Cerebellar nuclear complex (tissue), 1 donor: ENCODE measurements around the gene DNAH10.
"Not testable (repeated sequence)": the region's sequence is repeated elsewhere in the genome, so short reads cannot be mapped to it uniquely, and the experiment has no call there.

ENCODE experiments used
- DNase-seq, 2 experiments: peaks; one replicate each; lab custom pipeline; 2025; lab: John Stamatoyannopoulos, UW

The DNAH10 gene

DNA sequence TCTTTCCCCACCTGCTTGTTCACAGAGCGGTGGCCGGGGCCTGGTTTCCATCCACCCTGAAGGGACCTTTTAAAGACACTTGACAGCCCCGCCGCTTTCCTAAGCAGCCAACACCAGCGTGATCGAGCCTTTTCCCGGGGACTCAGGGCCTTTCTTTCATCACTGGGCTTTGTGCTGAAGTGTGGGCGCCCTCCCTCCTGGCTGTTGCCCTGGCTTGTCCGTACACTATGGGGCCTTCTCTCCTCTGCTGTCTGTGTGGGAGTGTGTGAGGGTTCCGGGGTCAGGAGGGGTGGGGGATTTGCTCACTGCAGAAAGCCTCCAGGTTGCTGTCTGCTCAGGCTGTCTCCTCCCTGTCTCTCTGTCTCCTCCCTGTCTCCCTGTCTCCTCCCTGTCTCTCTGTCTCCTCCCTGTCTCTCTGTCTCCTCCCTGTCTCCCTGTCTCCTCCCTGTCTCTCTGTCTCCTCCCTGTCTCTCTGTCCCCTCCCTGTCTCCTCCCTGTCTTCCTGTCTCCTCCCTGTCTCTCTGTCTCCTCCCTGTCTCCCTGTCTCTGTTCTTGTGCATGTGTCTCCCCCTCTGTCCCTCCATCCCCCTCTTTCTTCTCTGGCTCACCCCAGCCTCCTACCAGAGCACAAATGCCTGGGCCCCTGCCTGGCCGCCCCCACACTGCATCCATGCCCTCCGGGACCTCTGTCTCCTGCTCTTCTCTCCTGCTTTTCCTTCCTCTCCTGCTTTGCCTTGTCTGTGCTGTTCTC lies 145.8 kb downstream of the DNAH10 start:
- no peak for DNase-seq

DNA sequence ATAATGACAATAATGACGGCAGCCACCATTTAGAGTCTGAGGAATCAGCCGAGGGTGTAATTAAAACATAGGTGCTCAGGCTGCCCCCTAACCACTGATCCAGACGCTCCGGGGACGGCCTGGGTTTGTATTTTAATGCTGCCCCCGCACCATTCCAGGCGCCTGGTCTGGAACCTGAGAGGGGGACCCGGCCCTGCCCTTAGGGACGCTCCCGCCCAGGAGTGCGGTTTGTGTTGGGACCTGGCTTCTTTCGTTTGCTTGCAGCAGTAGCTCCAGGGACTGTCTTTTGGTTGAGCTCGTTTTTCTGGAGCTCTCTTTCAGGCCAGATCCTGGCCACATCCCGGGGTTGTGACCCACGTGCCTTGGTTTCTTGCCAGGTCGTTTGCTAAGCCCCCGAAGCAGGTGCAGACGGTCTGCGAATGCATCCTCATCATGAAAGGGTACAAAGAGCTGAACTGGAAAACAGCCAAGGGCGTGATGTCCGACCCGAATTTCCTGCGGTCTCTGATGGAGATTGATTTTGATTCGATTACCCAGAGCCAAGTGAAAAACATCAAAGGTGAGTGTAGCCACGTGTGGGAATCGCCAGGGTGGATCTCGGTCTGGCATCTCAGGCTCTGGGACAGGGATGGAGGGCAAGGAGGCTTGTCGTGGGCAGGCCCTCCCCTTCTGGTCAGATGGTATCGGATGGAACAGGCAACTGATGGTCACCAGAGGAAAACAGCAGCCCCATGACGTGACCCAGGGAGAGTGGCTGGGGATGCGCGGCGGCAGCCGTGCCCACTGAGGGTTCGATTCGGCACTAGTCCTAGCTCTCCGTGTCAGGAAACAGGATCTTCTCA lies 147.0 kb downstream of the DNAH10 start:
- DNase-seq: no peak

GRCh38 chr12:123910057-123910456 lies 148.0 kb downstream of the DNAH10 start:
- no peak for DNase-seq

- DNase-seq: no peak
These were observed 148.7 kb downstream of the DNAH10 start for GRCh38 chr12:123910761-123911193.

GRCh38 chr12:123911672-123912409 lies 149.7 kb downstream of the DNAH10 start:
- not testable (repeated sequence) for DNase-seq

GRCh38 chr12:123912415-123913380 lies 150.6 kb downstream of the DNAH10 start:
- no peak for DNase-seq

DNA sequence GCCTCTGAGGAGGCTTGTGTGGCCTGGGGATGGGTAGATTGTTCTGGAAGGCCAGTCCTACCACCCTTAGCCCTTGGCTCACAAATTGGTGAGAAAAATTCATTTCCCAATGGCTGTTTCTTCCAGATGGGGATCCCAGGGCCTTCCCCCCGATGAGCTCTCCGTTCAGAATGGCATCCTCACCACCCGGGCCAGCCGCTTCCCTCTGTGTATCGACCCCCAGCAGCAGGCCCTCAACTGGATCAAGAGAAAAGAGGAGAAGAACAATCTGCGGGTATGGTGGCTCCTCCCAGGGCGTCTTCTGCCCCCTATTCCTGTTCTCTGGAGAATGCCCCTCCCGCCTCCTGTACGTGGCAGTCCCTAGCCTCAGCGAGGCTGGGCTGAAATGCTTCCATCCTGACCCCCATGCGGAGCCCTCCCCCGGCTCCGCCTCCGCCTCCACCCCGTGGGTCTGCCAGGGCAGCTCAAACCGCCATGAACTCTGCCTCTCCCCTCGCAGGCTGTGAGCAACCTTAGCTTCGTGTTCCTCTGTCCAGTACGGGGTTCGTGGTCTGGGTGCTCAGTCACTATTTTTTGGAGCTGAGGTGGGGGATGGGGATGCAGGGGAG lies 152.7 kb downstream of the DNAH10 start:
- DNase-seq: no peak

DNA sequence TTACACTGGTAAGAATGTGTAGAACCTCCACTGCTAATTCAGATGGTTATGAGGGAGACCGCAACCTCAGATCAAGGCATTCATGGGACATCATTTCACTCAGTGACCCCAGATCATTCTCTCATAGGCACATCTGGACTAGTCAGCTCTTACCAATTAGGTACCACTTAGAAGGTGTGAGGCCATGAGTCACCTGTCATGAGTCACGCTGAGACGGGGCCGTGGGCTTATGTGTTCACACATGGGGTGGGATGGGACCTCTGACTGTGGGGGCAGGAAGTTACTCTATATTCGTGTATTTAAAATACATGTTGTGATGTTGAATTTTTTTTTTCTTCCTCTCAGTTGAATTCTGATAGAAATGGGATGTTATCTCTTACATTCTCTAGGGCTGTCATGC lies 154.6 kb downstream of the DNAH10 start:
- no peak for DNase-seq

DNA sequence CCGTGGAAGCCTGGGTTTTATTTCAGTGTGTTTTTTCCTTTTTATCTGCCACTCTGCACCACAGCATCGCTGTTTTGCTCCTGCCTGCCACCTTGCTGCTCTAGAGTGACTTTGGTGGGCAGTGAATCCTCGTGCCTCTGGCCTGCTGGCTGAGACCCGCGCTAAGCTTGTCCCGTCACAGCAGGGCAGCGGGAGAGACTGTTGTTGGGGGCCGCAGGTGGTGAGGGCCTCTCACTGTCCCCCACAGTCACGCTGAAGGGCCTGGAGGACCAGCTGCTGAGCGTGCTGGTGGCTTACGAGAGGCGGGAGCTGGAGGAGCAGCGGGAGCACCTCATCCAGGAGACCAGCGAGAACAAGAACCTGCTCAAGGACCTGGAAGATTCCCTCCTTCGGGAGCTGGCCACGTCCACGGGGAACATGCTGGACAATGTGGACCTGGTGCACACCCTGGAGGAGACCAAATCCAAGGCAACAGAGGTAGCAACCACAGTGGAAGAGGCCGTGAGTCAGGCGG lies 155.3 kb downstream of the DNAH10 start:
- DNase-seq: no peak

GRCh38 chr12:123919980-123920360 lies 157.9 kb downstream of the DNAH10 start:
- no peak for DNase-seq

DNA sequence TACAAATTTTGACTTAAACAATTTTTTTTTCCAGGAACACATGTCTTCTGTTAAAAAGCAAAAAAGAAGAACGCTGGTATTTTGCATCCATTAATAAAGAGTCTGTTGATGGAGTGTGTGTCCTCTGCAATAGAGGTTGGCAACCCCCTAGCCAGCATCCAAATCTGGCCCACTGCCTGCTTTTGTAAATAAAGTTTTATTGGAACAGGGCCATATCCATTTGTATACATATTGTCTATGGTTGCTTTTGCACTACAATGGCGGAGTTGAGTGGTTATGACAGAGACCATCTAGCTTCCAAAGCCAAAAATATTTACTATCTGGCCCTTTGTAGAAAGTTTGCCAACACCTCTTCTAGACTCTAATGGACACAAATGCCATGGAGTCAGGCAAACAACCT lies 160.9 kb downstream of the DNAH10 start:
- DNase-seq: no peak

- DNase-seq: no peak
These were observed 161.8 kb downstream of the DNAH10 start for GRCh38 chr12:123923927-123924326.

DNA sequence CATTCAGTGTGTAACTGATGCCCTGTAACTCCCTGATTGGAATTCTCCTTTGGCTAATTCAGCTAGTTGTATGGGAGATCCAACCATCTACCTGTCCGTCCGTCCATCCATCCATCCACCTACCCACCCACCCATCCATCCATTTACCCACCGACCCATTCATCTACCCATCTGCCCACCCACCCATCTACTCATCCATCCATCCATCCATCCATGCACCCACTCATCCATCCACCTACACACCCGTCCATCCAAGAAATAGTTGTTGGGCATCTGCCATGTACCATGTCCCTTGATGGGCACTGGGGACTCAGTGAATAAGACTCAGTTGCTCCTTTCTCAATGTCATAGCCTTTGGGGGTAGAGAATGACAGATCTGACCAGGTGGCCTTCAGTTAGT lies 162.4 kb downstream of the DNAH10 start:
- no peak for DNase-seq

- DNase-seq: no peak
These were observed 166.3 kb downstream of the DNAH10 start for GRCh38 chr12:123928274-123928865.

DNA sequence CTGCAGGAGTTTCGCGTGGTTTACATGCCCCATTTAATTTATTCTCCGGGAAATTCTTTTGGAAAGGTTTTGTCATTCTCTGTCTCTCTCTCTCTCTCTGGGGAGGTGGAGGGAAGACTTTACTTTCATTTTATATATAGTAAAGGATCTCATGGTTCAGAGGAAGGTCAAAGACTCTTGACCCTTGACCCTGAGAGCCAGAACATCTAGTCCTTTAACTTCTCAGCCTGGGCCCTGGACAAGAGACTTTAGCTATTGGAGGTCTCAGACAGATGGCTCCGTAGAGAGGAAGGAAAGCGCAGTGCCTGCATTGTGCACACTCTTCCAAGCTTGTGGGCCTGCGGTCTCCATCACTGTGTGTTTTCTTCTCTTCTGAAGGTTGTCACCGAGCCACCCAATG lies 166.8 kb downstream of the DNAH10 start:
- no peak for DNase-seq

DNA sequence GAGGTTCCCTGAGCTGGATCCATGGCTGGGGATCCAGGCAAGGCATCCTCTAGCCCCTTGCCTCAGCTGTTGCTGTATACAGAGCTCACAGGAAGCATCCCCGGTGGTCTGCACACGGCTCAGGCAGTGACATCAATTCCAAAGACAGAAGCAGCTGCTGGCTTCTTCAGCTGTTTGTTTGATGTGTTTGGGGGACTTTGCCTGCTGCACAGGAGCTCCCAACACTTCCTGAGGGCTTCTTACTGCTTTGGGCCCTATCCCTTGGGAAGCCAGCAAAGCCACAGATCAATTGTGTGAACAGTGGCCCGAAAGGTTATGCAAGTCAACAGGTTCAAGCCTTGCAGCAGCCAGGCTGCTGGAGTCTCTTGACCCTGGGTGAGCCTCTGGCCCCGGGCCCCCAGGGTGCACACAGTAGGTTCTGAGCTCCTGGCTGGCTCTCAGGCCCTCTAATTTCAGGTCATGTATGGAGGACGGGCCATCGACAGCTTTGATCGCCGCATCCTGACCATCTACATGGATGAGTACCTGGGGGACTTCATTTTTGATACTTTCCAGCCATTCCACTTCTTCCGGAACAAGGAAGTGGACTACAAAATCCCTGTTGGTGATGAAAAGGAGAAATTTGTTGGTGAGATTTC lies 168.0 kb downstream of the DNAH10 start:
- no peak for DNase-seq

- no peak for DNase-seq
These were observed 169.7 kb downstream of the DNAH10 start for GRCh38 chr12:123931686-123932321.

DNA sequence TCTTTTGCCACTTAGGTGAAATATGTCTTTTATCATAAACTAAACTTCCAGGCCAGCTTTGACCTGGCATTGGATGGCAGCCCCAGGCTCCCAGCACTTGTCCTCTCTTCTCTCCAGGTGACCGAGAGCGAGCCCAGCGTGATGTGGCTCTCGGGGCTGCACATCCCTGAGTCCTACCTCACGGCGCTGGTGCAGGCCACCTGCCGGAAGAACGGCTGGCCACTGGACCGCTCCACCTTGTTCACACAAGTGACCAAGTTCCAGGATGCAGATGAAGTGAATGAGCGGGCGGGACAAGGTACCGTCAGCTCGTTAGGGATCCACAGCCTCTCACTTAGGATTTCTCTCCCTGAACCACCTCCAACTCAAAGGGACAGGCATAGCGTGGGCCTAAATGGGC lies 171.1 kb downstream of the DNAH10 start:
- no peak for DNase-seq

- no peak for DNase-seq
These were observed 172.0 kb downstream of the DNAH10 start for GRCh38 chr12:123934016-123934620.
